Lung (tissue), 12 donors: Measurements from ENCODE around the gene IQSEC1. TPM values are rescaled to one million over a fixed set of nuclear protein-coding genes. Genes with fewer than 3 reads are reported as not detected.

Experiments used
- ATAC-seq: fragments of 200-7000 bp; cut with Tn5 transposase; one replicate; pipeline ENCODE4 v1.9.1; 2020; ENCODE audit warnings: moderate number of reproducible peaks; ENCODE audit not compliant: insufficient read depth, low FRiP score
- DNase-seq, 3 donors: peaks; one replicate each; pipeline ENCODE4 v3.0.0-alpha.2; 2013 to 2017
- H3K27ac ChIP-seq, 2 donors: one replicate each; pipeline ENCODE4 v1.5.1; 2013; ENCODE audit warnings: mild to moderate bottlenecking in 2 of 2, moderate library complexity in 2 of 2, control low read depth in 1 of 2, inconsistent platforms in 1 of 2, low read depth in 1 of 2, low read length in 1 of 2
- H3K27me3 ChIP-seq, 3 donors: one replicate each; pipeline ENCODE4 v1.5.1; 2013; ENCODE audit warnings: low read length in 2 of 3; ENCODE audit not compliant: control insufficient read depth in 3 of 3, insufficient read depth in 3 of 3
- H3K36me3 ChIP-seq, 4 donors: one replicate each; pipeline ENCODE4 v1.5.1; 2013; ENCODE audit warnings: low read length in 4 of 4, mild to moderate bottlenecking in 1 of 4, moderate library complexity in 1 of 4; ENCODE audit not compliant: control insufficient read depth in 4 of 4, insufficient read depth in 4 of 4
- H3K4me1 ChIP-seq, 5 donors: one replicate each; pipeline ENCODE4 v1.5.1; 2013; ENCODE audit warnings: low read length in 5 of 5, mild to moderate bottlenecking in 2 of 5, moderate library complexity in 1 of 5; ENCODE audit not compliant: control insufficient read depth in 5 of 5, insufficient read depth in 5 of 5
- H3K4me3 ChIP-seq: one replicate; pipeline ENCODE4 v1.5.1; 2013; ENCODE audit warnings: mild to moderate bottlenecking, control low read depth, moderate library complexity
- H3K9ac ChIP-seq, 2 donors: one replicate each; pipeline ENCODE4 v1.5.1; 2013; ENCODE audit warnings: low read length in 2 of 2, control low read depth in 1 of 2; ENCODE audit not compliant: insufficient read depth in 1 of 2
- H3K9me3 ChIP-seq, 4 donors: one replicate each; pipeline ENCODE4 v1.5.1; 2013; ENCODE audit warnings: low read length in 3 of 4, mild to moderate bottlenecking in 1 of 4, moderate library complexity in 1 of 4; ENCODE audit not compliant: control insufficient read depth in 4 of 4, insufficient read depth in 3 of 4
- CTCF ChIP-seq: IDR thresholded peaks from 2 replicates; pipeline ENCODE4 v1.5.1; 2012; ENCODE audit warnings: mild to moderate bottlenecking; ENCODE audit errors: control extremely low read depth, extremely low read depth
- WGBS, 2 donors: extraction: QIAGEN DNeasy Blood & Tissue Kit; methylation state at CpG; one replicate each; pipeline ENCODE4 v1.1.7; 2013; 5-methylcytosine and 5-hydroxymethylcytosine counted together
- polyA plus RNA-seq, 2 donors: library from polyadenylated mRNA; stranded (reverse); fragments of 200-250 nt; gene quantifications; one replicate each; pipeline ENCODE4 v1.2.1, GENCODE V29; 2013
- total RNA-seq, 2 donors: library from RNA; depleted of rRNA in 1 of 2; stranded (reverse); fragments of >200 nt in 1 of 2; gene quantifications; one replicate each; pipeline ENCODE4 v1.2.1, GENCODE V29; 2014 to 2021
- donor health status: control.
- donor health status: control.
- donor health status: Bipolar disorder and iron deficiency.
- donor health status: healthy.
- donor health status: DM: yes; HTN: yes; CAD: no.

Gene IQSEC1
- total and polyA plus RNA-seq, 4 donors, result 13.9 to 69.1 (median 31.1) TPM

- TF ChIP-seq CTCF, result no peak
- peaks cover 3 to 48% (median 13%) of the 10 kb centered on the region in 5 donors for H3K4me1 ChIP-seq
- H3K36me3 ChIP-seq, result peaks cover 0 to 35% (median 18%) of the 10 kb centered on the region in 4 donors
Measured at GRCh38 chr3:12941495-12942023, 131.7 kb downstream of the IQSEC1 start.

GRCh38 chr3:12940854-12941253 lies 132.4 kb downstream of the IQSEC1 start:
- WGBS, 2 donors, result 92 to 96% methylated on average over 6 of the region's 6 CpGs
- peaks cover 0 to 2% (median 0%) of the 10 kb centered on the region in 4 donors for H3K9me3 ChIP-seq
- H3K4me1 ChIP-seq, result peaks cover 5 to 41% (median 11%) of the 10 kb centered on the region in 5 donors
- DNase-seq (no peak), ATAC-seq (no peak)
- no peak overlapping the region for H3K9ac ChIP-seq
- no peak overlapping the region for H3K4me3 ChIP-seq
- H3K36me3 ChIP-seq, result peaks cover 4 to 42% (median 20%) of the 10 kb centered on the region in 4 donors
- TF ChIP-seq CTCF, result no peak
- H3K27ac ChIP-seq, result no peak overlapping the region
- H3K27me3 ChIP-seq, result no peaks in the 10 kb centered on the region

More at GRCh38 chr3:12941495-12942023, 131.7 kb downstream of the IQSEC1 start:
- H3K27ac ChIP-seq, result no peak overlapping the region
- WGBS, 2 donors, result 96 to 97% methylated on average over 26 of the region's 26 CpGs
- peaks cover 0 to 2% (median 0%) of the 10 kb centered on the region in 4 donors for H3K9me3 ChIP-seq
- DNase-seq (no peak), ATAC-seq (no peak)
- H3K27me3 ChIP-seq, result no peaks in the 10 kb centered on the region
- no peak overlapping the region for H3K4me3 ChIP-seq
- H3K9ac ChIP-seq, result no peak overlapping the region

- 83 to 85% methylated on average over 10 of the region's 10 CpGs for WGBS, 2 donors
- H3K4me1 ChIP-seq, result peaks cover 9 to 31% (median 18%) of the 10 kb centered on the region in 5 donors
- TF ChIP-seq CTCF, result no peak
- H3K9ac ChIP-seq, result peak overlapping the region in 1 of 2 donors; percentile 76
- H3K27me3 ChIP-seq, result no peaks in the 10 kb centered on the region
- no peak overlapping the region for H3K27ac ChIP-seq
- peaks cover 5 to 58% (median 28%) of the 10 kb centered on the region in 4 donors for H3K36me3 ChIP-seq
- no peak overlapping the region for H3K4me3 ChIP-seq
- DNase-seq, result no peak
- H3K9me3 ChIP-seq, result peaks cover 0 to 2% (median 0%) of the 10 kb centered on the region in 4 donors
- no peak for ATAC-seq
Measured at GRCh38 chr3:12939137-12939536, 134.1 kb downstream of the IQSEC1 start.
